Sciatic nerve (tissue), 2 donors: Measurements from ENCODE around the gene ZNF431. TPM values are rescaled to one million over a fixed set of nuclear protein-coding genes. Genes with fewer than 3 reads are reported as not detected.
"Not testable (repeated sequence)": the region's sequence is repeated elsewhere in the genome, so short reads cannot be mapped to it uniquely, and the experiment has no call there.

ENCODE experiments used
- ATAC-seq: fragments of 200-7000 bp; cut with Tn5 transposase; one replicate; pipeline ENCODE4 v1.9.1; 2020; ENCODE audit warnings: mild to moderate bottlenecking, moderate library complexity
- DNase-seq: peaks from one replicate; pipeline ENCODE4 v3.0.0-alpha.2; 2020; ENCODE audit warnings: low spot score
- intact Hi-C: fragments of 100-400 bp; cut with DNase I; formaldehyde crosslinking; loops from one replicate; pipeline ENCODE4 v1.14.2; 2022
- total RNA-seq: library from RNA; stranded (reverse); fragmentation: NEBNext Ultra II Directional; extraction: Animal tissue kit (Norgen Biotek cat#: 25700); gene quantifications from one replicate; pipeline ENCODE4 v1.2.1, GENCODE V29; 2021
- donor health status: DM: no; HTN: no; CAD: no.
- donor health status: DM: no; HTN: no; CAD: no.

ZNF431 gene
- total RNA-seq, 1 donor from 2014 or later, result 20.2 TPM

- intact Hi-C loops, result no loop called here
- no peak for DNase-seq
- no peak for ATAC-seq
Measured at GRCh38 chr19:21138130-21138529, 3.7 kb upstream of the ZNF431 start.

GRCh38 chr19:21141006-21141405, 834 bp upstream of the ZNF431 start:
- intact Hi-C loops, DNase-seq, ATAC-seq: not testable (repeated sequence)

GRCh38 chr19:21143428-21143827, 1.6 kb downstream of the ZNF431 start:
- DNase-seq (no peak), ATAC-seq (no peak)
- intact Hi-C loops, result no loop called here

GRCh38 chr19:21143854-21144253, 2.0 kb downstream of the ZNF431 start:
- no peak for DNase-seq
- ATAC-seq, result no peak
- intact Hi-C loops, result no loop called here

- DNase-seq (no peak), ATAC-seq (no peak)
- intact Hi-C loops, result no loop called here
Measured at GRCh38 chr19:21147540-21147939, 5.7 kb downstream of the ZNF431 start.

GRCh38 chr19:21148681-21149080, 6.8 kb downstream of the ZNF431 start:
- DNase-seq (no peak), ATAC-seq (no peak)
- intact Hi-C loops, result no loop called here

GRCh38 chr19:21149877-21150276, 8.0 kb downstream of the ZNF431 start:
- ATAC-seq (no peak), DNase-seq (no peak)
- intact Hi-C loops, result no loop called here

- DNase-seq, result no peak
- no peak for ATAC-seq
- intact Hi-C loops, result no loop called here
Measured at GRCh38 chr19:21151460-21151859, 9.6 kb downstream of the ZNF431 start.

GRCh38 chr19:21158523-21159135, 16.8 kb downstream of the ZNF431 start:
- no peak for DNase-seq
- no peak for ATAC-seq
- intact Hi-C loops, result no loop called here

- no peak for DNase-seq
- intact Hi-C loops, result no loop called here
- no peak for ATAC-seq
Measured at GRCh38 chr19:21164541-21164940, 22.7 kb downstream of the ZNF431 start.

- ATAC-seq (no peak), DNase-seq (no peak)
- intact Hi-C loops, result no loop called here
Measured at GRCh38 chr19:21166436-21166835, 24.6 kb downstream of the ZNF431 start.

GRCh38 chr19:21197590-21198295, 55.9 kb downstream of the ZNF431 start:
- ATAC-seq (no peak), DNase-seq (no peak)
- intact Hi-C loops, result no loop called here

- intact Hi-C loops, result no loop called here
- DNase-seq, result no peak
- no peak for ATAC-seq
Measured at GRCh38 chr19:21202865-21203494, 61.1 kb downstream of the ZNF431 start.

- ATAC-seq, result no peak
- intact Hi-C loops, result no loop called here
- no peak for DNase-seq
Measured at GRCh38 chr19:21210037-21210621, 68.3 kb downstream of the ZNF431 start.

- ATAC-seq, result no peak
- intact Hi-C loops, result no loop called here
- no peak for DNase-seq
Measured at GRCh38 chr19:21221693-21222092, 79.9 kb downstream of the ZNF431 start.

- ATAC-seq, DNase-seq, intact Hi-C loops: not testable (repeated sequence)
Measured at GRCh38 chr19:21229938-21230337, 88.1 kb downstream of the ZNF431 start.

- DNase-seq (no peak), ATAC-seq (no peak)
- intact Hi-C loops, result no loop called here
Measured at GRCh38 chr19:21233691-21234090, 91.9 kb downstream of the ZNF431 start.

GRCh38 chr19:21236751-21237150, 94.9 kb downstream of the ZNF431 start:
- ATAC-seq, DNase-seq, intact Hi-C loops: not testable (repeated sequence)

- intact Hi-C loops, result no loop called here
- ATAC-seq, result no peak
Measured at GRCh38 chr19:21238670-21239069, 96.8 kb downstream of the ZNF431 start.

More at GRCh38 chr19:21238670-21239069, 96.8 kb downstream of the ZNF431 start:
- no peak for DNase-seq
